GM03348 (cell line): ENCODE data around the gene SHISA8.
A peak's percentile ranks its signal among the peaks of the same experiment; 100 is the strongest.
"Not testable (repeated sequence)": the region's sequence is repeated elsewhere in the genome, so short reads cannot be mapped to it uniquely, and the experiment has no call there.

Experiments used
- DNase-seq: peaks from one replicate; pipeline ENCODE4 v3.0.0; 2012; ENCODE audit warnings: low spot score

SHISA8 gene

DNA sequence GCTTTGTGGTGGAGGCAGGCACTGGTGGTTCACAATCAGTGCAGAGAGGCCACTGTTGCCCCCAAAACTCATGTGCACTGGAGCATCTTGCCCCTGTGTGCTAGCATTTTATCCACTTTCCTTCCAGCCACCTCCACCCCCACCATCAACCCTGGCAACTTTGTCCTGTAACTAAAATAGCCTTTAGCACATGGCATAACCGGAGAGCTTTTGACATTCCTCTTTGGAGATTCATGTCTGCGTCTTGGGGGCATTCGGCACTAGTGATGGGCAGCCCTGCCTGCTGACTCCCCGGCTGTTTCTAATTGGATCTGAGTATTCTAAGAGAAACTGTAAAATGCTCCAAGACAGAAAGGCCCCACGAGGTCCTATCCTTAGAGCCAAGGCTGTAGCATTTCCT lies 15.8 kb downstream of the SHISA8 start:
- no peak for DNase-seq

- no peak for DNase-seq
Measured at GRCh38 chr22:41898645-41899044, 16.2 kb downstream of the SHISA8 start.

GRCh38 chr22:41893591-41894375 lies 21.1 kb downstream of the SHISA8 start:
- DNase-seq: no peak

DNA sequence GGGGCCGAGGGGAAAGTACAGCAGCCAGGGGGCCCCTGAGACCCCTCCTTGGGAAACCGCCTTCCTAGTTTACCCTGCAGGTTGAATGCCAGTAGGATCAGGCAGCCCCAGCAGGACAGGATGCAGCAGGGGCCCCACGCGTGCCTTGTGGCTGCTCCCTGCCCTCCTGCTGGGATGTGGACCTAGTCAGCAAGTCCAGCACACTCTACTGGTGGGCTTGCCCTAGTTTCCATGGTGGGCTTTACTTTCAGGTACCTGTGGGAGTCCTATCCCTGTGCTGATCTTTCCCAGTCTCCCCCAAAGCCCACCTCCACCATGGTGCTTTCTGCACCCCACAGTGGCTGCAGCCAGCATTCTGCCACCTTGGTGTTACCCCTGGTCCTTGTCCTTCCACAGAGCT lies 22.2 kb downstream of the SHISA8 start:
- DNase-seq: no peak

GRCh38 chr22:41891407-41891806 lies 23.5 kb downstream of the SHISA8 start:
- no peak for DNase-seq

GRCh38 chr22:41888627-41889200 lies 26.2 kb downstream of the SHISA8 start:
- DNase-seq: peak; percentile 64

GRCh38 chr22:41885516-41885915 lies 29.4 kb downstream of the SHISA8 start:
- no peak for DNase-seq

GRCh38 chr22:41885116-41885515 lies 29.8 kb downstream of the SHISA8 start:
- DNase-seq: no peak

GRCh38 chr22:41883400-41883799 lies 31.5 kb downstream of the SHISA8 start:
- no peak for DNase-seq

DNA sequence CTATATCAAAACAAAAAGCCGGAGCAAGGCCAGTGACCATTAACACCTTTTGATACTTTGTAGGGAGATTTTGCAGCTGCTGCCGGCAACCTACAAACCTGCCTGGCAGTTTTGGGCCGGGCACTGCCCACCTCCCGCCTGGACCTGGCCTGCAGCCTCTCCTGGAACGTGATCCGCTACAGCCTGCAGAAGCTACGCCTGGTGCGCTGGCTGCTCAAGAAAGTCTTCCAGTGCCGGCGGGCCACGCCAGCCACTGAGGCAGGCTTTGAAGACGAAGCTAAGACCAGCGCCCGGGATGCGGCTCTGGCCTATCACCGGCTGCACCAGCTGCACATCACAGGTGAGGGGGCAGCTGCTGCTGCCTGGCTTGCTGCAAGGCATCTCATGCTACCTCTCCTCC lies 34.2 kb downstream of the SHISA8 start:
- no peak for DNase-seq

DNA sequence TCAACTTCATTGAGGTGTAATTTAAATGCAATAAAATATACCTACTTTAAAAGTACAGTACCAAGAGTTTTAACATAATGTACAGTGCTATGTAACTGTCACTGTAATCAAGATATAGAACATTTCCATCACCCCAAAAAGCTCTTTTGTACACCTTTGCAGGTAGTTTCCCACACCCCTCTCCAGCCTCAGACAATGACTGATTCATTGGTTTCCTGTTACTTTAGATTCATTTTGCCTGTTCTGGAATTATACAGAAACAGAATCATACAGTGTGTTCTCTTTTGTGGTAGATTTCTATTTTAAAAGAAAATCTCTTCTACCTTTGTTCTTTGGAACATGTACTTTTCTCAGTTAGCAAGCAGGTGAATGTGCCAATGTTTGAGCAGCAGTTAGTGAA lies 38.2 kb downstream of the SHISA8 start:
- DNase-seq: no peak

GRCh38 chr22:41876275-41876674 lies 38.6 kb downstream of the SHISA8 start:
- DNase-seq: peak; percentile 56

- DNase-seq: no peak
Measured at GRCh38 chr22:41875531-41876270, 39.2 kb downstream of the SHISA8 start.

DNA sequence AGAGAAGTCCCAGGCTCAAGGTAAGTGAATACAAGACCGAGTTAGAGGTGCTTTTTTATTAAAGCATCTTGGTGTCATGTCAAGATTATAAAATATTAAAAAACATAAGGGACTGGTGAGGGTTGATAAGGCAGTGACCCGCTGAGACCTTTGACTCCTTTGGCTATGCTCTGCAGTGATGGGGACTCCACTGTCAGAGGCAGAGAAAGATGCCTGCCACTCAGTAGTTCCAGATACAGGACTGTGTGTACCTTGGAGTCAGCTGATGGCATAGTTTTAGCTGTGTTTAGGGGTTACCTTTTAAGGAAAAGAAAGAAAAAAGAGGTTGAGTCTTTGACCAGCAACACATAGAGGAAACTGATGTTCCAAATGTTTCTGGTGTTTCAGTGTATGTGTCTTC lies 40.8 kb downstream of the SHISA8 start:
- no peak for DNase-seq

DNA sequence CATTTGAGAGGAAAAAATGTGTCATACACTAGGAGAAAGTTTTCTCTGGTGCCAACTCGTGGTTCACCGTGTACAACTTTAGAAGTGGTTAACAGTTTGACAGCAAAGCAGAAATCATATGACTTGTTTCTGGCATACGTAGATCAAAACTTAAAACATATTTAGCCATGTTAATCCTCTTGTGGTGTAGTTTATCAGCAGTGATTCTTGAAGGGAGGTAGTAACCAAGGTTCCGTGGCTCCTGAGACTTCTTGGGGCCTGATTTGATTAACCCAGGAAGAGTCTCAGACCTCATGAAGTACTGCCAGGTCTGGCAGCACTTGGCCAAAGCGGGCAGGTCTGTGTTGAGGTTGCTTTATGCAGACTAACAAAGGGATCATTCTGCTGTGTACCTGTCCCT lies 41.5 kb downstream of the SHISA8 start:
- no peak for DNase-seq

DNA sequence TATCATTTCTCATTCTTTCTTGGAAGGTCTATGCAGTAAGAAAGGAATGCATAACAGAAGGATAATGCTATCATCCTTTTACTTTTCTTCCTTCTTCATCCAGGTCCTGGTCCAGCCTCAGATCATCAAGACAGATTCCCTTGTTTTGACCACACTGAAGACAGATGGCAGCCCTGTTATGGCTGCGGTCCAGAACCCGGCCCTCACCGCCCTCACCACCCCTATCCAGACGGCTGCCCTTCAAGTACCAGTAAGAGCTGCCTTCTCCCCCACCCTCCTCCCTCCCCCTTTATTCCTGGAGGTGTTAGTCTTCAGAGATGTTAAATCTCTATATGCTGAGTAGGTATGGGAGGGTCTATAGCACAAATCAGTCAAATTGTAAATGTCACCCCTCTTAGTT lies 44.1 kb downstream of the SHISA8 start:
- DNase-seq: no peak

GRCh38 chr22:41870081-41870480 lies 44.8 kb downstream of the SHISA8 start:
- not testable (repeated sequence) for DNase-seq

GRCh38 chr22:41868556-41868955 lies 46.3 kb downstream of the SHISA8 start:
- no peak for DNase-seq

DNA sequence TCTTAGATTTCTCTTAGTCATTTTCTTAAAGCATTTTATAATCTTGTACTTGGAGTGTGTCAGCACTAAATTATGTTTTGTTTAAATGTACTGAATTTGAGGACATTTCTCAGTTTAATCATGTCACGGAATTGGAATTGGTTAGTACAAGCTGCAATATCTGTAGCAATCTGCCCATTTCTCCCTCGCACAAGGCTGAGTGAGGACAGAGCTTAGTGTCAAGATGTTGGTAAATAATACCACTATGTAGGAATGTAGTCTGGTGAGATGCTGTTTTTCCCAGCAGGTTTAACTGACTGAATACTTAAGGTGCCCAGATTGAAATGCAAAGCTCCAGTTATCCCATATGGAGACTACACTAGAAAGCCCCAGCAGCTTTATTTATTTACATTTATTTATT lies 51.4 kb downstream of the SHISA8 start:
- DNase-seq: no peak

DNA sequence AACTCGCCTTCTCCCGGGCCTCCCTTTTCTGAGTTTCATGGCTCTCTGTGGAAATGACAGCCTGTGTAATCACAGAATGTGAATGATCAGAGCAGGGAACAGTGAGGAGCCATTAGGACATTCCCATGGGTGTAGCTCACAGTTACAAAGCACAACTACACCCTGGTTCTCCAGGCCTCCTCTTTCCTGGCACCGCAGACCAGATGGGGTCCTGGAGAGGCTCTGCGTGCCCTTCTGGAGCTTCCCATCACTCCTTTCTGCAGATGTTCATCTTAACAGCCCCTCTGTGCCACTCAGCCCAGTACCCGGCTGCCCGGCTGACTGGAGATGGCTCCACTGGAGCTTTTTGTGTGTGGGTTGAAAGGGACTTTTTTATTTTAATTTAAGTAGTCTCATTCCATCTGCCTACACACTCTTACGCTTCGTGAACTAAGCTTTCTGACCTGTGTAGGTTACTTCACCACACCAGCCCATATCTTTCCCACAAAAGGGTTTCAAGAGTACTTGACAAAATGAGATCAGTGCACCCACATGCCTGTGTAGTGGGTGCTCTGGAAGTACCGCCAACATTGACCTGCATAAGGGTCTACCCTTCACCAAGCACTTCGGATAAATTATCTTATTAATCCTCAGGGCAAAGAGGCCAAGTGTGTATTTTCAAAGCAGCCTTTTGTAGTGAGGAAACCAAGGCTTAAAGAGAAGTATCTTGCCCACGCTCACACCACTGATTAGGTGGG lies 52.2 kb downstream of the SHISA8 start:
- DNase-seq: peak; percentile 46

GRCh38 chr22:41862160-41862529 lies 52.7 kb downstream of the SHISA8 start:
- DNase-seq: no peak
